ENCODE results near the gene SREBF2. TPM values are rescaled to one million over a fixed set of nuclear protein-coding genes. Genes with fewer than 3 reads are reported as not detected.

The SREBF2 gene
- polyA plus RNA-seq, 3 donors: 22.2 to 25.1 (median 24.5) TPM

- Histone ChIP-seq H3K27me3 (ENCODE audit: control insufficient read depth in 2 of 2, insufficient read depth in 2 of 2, low read length in 2 of 2) (no peaks in the 10 kb centered on the region), H3K9ac (ENCODE audit: insufficient read depth, low read length, poor library complexity, severe bottlenecking) (no peak overlapping the region), H3K4me1 (ENCODE audit: control insufficient read depth in 1 of 2, insufficient read depth in 2 of 2, low read length in 2 of 2) (peaks cover 18 to 24% of the 10 kb centered on the region in 2 donors), H2AFZ (ENCODE audit: insufficient read depth, low read depth, low read length, poor library complexity, severe bottlenecking) (peak overlapping the region; percentile 60), H3K4me3 (replicated peaks in 1 of 3; ENCODE audit: low read depth in 2 of 3, low read length in 3 of 3) (no peak overlapping the region), H4K20me1 (ENCODE audit: insufficient read depth, low read length) (no peaks in the 10 kb centered on the region), H3K4me2 (replicated peaks; ENCODE audit: extremely low read depth, low read length, poor library complexity, severe bottlenecking) (peak overlapping the region; percentile 19), H3K36me3 (replicated peaks in 1 of 2; ENCODE audit: control insufficient read depth in 1 of 2, insufficient read depth in 2 of 2, low read length in 2 of 2) (peaks cover 7 to 15% of the 10 kb centered on the region in 2 donors), H3K27ac (ENCODE audit: low read depth in 1 of 2, low read length in 2 of 2) (no peak overlapping the region), H3K9me3 (replicated peaks in 1 of 2; ENCODE audit: control insufficient read depth in 1 of 2, insufficient read depth in 1 of 2, low read length in 2 of 2) (no peaks in the 10 kb centered on the region), H3K79me2 (ENCODE audit: insufficient read depth, low read length) (peaks cover 12% of the 10 kb centered on the region)
- Mint-ChIP-seq H3K36me3 (peaks cover 17 to 46% of the 10 kb centered on the region in 2 donors), H3K4me1 (peaks cover 32% of the 10 kb centered on the region), H3K27me3 (ENCODE audit: low read depth in 3 of 3) (peaks cover 0 to 5% (median 0%) of the 10 kb centered on the region in 3 donors), H3K4me3 (peak overlapping the region in 1 of 2 donors; percentile 42), H3K9me3 (peaks cover 0 to 3% (median 0%) of the 10 kb centered on the region in 7 donors), H3K27ac (peak overlapping the region; percentile 17 to 91 (median 76))
- intact Hi-C loops (cut with micrococcal nuclease): loop anchor here (1.0 to 5.0 kb wide), 4 partner anchors 109 to 274 kb away; partner anchors contain the start of gene SREBF2 (in 1 of the 2)
- 33% methylated on average over 12 of the region's 13 CpGs for WGBS (ENCODE audit: insufficient coverage)
- TF ChIP-seq CTCF (IDR thresholded peaks at IDR 0.05): peak; percentile 96
- DNase-seq: peak; percentile 70 to 78 (median 72)
Observed at GRCh38 chr22:41940832-41941765, 108.2 kb downstream of the SREBF2 start.

- H3K27me3 Mint-ChIP-seq (ENCODE audit: low read depth in 3 of 3): peaks cover 0 to 5% (median 0%) of the 10 kb centered on the region in 3 donors
- H3K4me1 ChIP-seq (ENCODE audit: control insufficient read depth in 1 of 2, insufficient read depth in 2 of 2, low read length in 2 of 2): peaks cover 26 to 36% of the 10 kb centered on the region in 2 donors
- H3K36me3 Mint-ChIP-seq: peaks cover 9 to 23% of the 10 kb centered on the region in 2 donors
- peak overlapping the region in 1 of 2 donors; percentile 13 for H3K27ac ChIP-seq (ENCODE audit: low read depth in 1 of 2, low read length in 2 of 2)
- H3K27ac Mint-ChIP-seq: peak overlapping the region in 4 of 7 donors; percentile 59 to 83 (median 72)
- H3K27me3 ChIP-seq (ENCODE audit: control insufficient read depth in 2 of 2, insufficient read depth in 2 of 2, low read length in 2 of 2): no peaks in the 10 kb centered on the region
- H3K36me3 ChIP-seq (replicated peaks in 1 of 2; ENCODE audit: control insufficient read depth in 1 of 2, insufficient read depth in 2 of 2, low read length in 2 of 2): peaks cover 3% of the 10 kb centered on the region in 2 donors
- peak overlapping the region; percentile 13 for H2AFZ ChIP-seq (ENCODE audit: insufficient read depth, low read depth, low read length, poor library complexity, severe bottlenecking)
- peaks cover 17% of the 10 kb centered on the region for H3K79me2 ChIP-seq (ENCODE audit: insufficient read depth, low read length)
- no peak overlapping the region for H3K4me3 ChIP-seq (replicated peaks in 1 of 3; ENCODE audit: low read depth in 2 of 3, low read length in 3 of 3)
- H3K9ac ChIP-seq (ENCODE audit: insufficient read depth, low read length, poor library complexity, severe bottlenecking): no peak overlapping the region
- no peaks in the 10 kb centered on the region for H4K20me1 ChIP-seq (ENCODE audit: insufficient read depth, low read length)
- H3K9me3 Mint-ChIP-seq: peaks cover 0 to 3% (median 0%) of the 10 kb centered on the region in 7 donors
- no peaks in the 10 kb centered on the region for H3K9me3 ChIP-seq (replicated peaks in 1 of 2; ENCODE audit: control insufficient read depth in 1 of 2, insufficient read depth in 1 of 2, low read length in 2 of 2)
- 33% methylated on average over 4 of the region's 9 CpGs for WGBS (ENCODE audit: insufficient coverage)
- no peak overlapping the region for H3K4me2 ChIP-seq (replicated peaks; ENCODE audit: extremely low read depth, low read length, poor library complexity, severe bottlenecking)
- TF ChIP-seq CTCF (IDR thresholded peaks at IDR 0.05): no peak
- DNase-seq: peak in 1 of 3 donors; percentile 41
- peaks cover 38% of the 10 kb centered on the region for H3K4me1 Mint-ChIP-seq
- intact Hi-C loops (cut with micrococcal nuclease): loop anchor here (5.0 kb wide), 2 partner anchors 111 to 276 kb away; partner anchors contain the start of gene SREBF2 (in 1 of the 2)
- H3K4me3 Mint-ChIP-seq: peak overlapping the region in 1 of 2 donors; percentile 34
Observed at GRCh38 chr22:41943661-41944209, 110.8 kb downstream of the SREBF2 start.

Data from CD14-positive monocyte (primary cell).